ENCODE measurements around the gene TMPRSS4. TPM values are rescaled to one million over a fixed set of nuclear protein-coding genes. Genes with fewer than 3 reads are reported as not detected.

TMPRSS4 gene
- total and polyA plus RNA-seq, 2 of the 4 experiments (the other 2 are of a cell fraction): not detected

DNA sequence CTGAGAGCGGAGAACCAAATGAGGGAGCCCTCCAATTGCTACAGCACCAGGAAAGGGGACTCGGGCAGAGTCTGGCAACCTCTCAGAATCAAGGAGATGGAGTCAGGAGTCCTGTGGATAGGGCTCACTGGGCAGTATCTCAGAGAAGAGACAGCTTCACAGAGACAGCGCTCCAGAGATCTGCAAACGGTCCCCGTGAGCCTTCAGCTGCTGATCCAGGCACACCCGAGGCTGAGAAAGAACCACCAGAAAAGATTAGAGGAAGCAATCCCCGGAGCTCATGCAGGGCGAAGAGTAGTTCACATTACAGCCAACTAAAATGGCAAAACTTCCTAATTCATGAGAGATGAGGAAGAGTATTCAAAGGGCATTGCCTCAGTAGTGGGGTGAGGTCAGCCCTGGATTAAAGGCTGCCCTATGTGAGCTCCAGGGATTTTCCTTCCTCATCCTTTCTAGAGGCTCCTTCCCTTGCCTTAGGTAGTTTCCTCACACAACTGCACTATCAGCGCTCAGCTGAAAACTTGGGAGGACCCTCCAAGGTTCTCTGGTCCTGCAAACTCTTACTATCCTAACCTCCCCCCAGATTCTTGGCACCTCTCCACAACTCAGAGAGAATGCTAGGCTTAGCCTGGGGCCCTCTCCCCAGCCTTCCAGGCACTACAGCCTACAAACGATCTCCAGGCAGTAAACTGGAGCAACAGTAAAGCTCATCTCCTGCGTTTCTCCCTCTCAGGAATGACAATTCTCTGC, 52.0 kb downstream of the TMPRSS4 start:
- Histone ChIP-seq H3K14ac (replicated peaks; ENCODE audit: low read depth, low read length) (no peak overlapping the region), H3K4me2 (ENCODE audit: low read depth, low read length) (no peak overlapping the region), H2AFZ (replicated peaks; ENCODE audit: low read length, poor library complexity) (no peak overlapping the region), H4K20me1 (ENCODE audit: insufficient read depth, low read length) (no peaks in the 10 kb centered on the region), H3K56ac (ENCODE audit: extremely low read depth, insufficient read depth, low read length) (no peak overlapping the region), H2BK15ac (ENCODE audit: low read depth, low read length) (no peak overlapping the region), H3K9me3 (ENCODE audit: control insufficient read depth, insufficient read depth, low read length) (no peaks in the 10 kb centered on the region), H2BK5ac (ENCODE audit: low read depth, low read length, poor library complexity, severe bottlenecking) (no peak overlapping the region), H3K79me1 (ENCODE audit: low read depth in 1 of 2, low read length in 2 of 2) (no peaks in the 10 kb centered on the region), H3K18ac (ENCODE audit: low read depth, low read length) (no peak overlapping the region), H4K8ac (ENCODE audit: low read depth in 2 of 2, low read length in 2 of 2) (no peak overlapping the region), H3K4ac (ENCODE audit: low read depth, low read length) (no peak overlapping the region), H3K9me1 (ENCODE audit: insufficient read depth, low read length) (no peaks in the 10 kb centered on the region), H3K4me3 (ENCODE audit: insufficient read depth, low read depth, low read length) (no peak overlapping the region), H4K5ac (ENCODE audit: low read depth, low read length) (no peak overlapping the region), H3K27ac (ENCODE audit: insufficient read depth, low read length) (no peak overlapping the region), H3K9ac (ENCODE audit: low read depth, low read length) (no peak overlapping the region), H3K36me3 (ENCODE audit: control insufficient read depth, insufficient read depth, low read length) (no peaks in the 10 kb centered on the region), H2AK5ac (ENCODE audit: low read depth, low read length) (no peak overlapping the region), H2AK9ac (replicated peaks; ENCODE audit: low read depth, low read length, poor library complexity) (no peak overlapping the region), H2BK20ac (ENCODE audit: low read depth, low read length) (no peak overlapping the region), H2BK120ac (ENCODE audit: low read depth, low read length) (no peak overlapping the region), H4K91ac (ENCODE audit: insufficient read depth, low read depth, low read length) (no peak overlapping the region), H3K4me1 (ENCODE audit: control insufficient read depth, insufficient read depth, low read length) (no peaks in the 10 kb centered on the region), H3K23ac (ENCODE audit: low read depth, low read length) (no peak overlapping the region), H3K27me3 (ENCODE audit: control insufficient read depth, insufficient read depth, low read length) (peaks cover 4% of the 10 kb centered on the region)
- no TSS peak for BruUV-seq (replicated peaks)
- DNase-seq (no peak), ATAC-seq (ENCODE audit: low read depth) (no peak)
- dilution Hi-C loops (cut with HindIII; ENCODE audit: low sequenced_read_pairs, unreplicated experiment) (no loop called here), in situ Hi-C loops (cut with MboI; ENCODE audit: low sequenced_read_pairs) (no loop called here), intact Hi-C loops (cut with micrococcal nuclease) (no loop called here)
- WGBS, 2 experiments (ENCODE audit: extremely low coverage in 2 of 2, insufficient read length in 1 of 2): 40% methylated on average over 4 of the region's 11 CpGs; no CpG with 5 or more reads in 1 of the 2 experiments
- POLR2A ChIA-PET (ENCODE audit: unreplicated experiment): no interaction called here
- TF ChIP-seq MAFK (IDR thresholded peaks at IDR 0.05; ENCODE audit: low read depth, low read length) (no peak), MAZ (IDR thresholded peaks at IDR 0.05; ENCODE audit: borderline replicate concordance, low read depth, low read length) (no peak), RCOR1 (IDR thresholded peaks at IDR 0.05; ENCODE audit: insufficient replicate concordance, low read length) (no peak), FOS (IDR thresholded peaks at IDR 0.05; ENCODE audit: low read depth, low read length) (no peak), CHD1 (IDR thresholded peaks at IDR 0.05; ENCODE audit: low read depth, low read length) (no peak), RAD21 (IDR thresholded peaks at IDR 0.05; ENCODE audit: low read length) (no peak), CTCF (conservative IDR thresholded peaks at IDR 0.05; ENCODE audit: low read depth, low read length) (no peak), MXI1 (IDR thresholded peaks at IDR 0.05; ENCODE audit: borderline replicate concordance, low read depth, low read length) (no peak), NFE2L2 (IDR thresholded peaks at IDR 0.05; ENCODE audit: low read depth, low read length) (no peak), SMC3 (IDR thresholded peaks at IDR 0.05; ENCODE audit: low read depth, low read length) (no peak), CEBPB (IDR thresholded peaks at IDR 0.05; ENCODE audit: low read depth, low read length) (no peak)
- TF ChIP-seq, protein P1, sequence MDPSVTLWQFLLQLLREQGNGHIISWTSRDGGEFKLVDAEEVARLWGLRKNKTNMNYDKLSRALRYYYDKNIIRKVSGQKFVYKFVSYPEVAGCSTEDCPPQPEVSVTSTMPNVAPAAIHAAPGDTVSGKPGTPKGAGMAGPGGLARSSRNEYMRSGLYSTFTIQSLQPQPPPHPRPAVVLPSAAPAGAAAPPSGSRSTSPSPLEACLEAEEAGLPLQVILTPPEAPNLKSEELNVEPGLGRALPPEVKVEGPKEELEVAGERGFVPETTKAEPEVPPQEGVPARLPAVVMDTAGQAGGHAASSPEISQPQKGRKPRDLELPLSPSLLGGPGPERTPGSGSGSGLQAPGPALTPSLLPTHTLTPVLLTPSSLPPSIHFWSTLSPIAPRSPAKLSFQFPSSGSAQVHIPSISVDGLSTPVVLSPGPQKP (IDR thresholded peaks at IDR 0.05; ENCODE audit: borderline replicate concordance, low read depth, low read length): no peak
- CTCF ChIA-PET: no interaction called here

Measured in IMR-90 (cell line).